Mesenchymal stem cell (in vitro differentiated cells and primary cell): Measurements from ENCODE around the gene OVCA2.

Source experiments
- DNase-seq: peaks from one replicate; pipeline ENCODE4 v3.0.0-alpha.2; 2013
- H2AFZ ChIP-seq: one replicate; pipeline ENCODE4 v1.6.1; 2013; ENCODE audit warnings: low read depth, mild to moderate bottlenecking, control low read depth, inconsistent platforms, low read length, moderate library complexity
- H2AK5ac ChIP-seq: 2 replicates; pipeline ENCODE4 v1.6.1; 2013; ENCODE audit warnings: low read length, moderate library complexity, mild to moderate bottlenecking, inconsistent platforms; ENCODE audit not compliant: severe bottlenecking
- H2BK120ac ChIP-seq: one replicate; pipeline ENCODE4 v1.6.1; 2013; ENCODE audit warnings: low read depth, mild to moderate bottlenecking, inconsistent platforms, low read length, moderate library complexity
- H2BK12ac ChIP-seq, 2 experiments: one replicate each; pipeline ENCODE4 v1.6.1; 2013; ENCODE audit warnings: inconsistent platforms in 2 of 2, low read length in 2 of 2, mild to moderate bottlenecking in 2 of 2, moderate library complexity in 2 of 2, control low read depth in 1 of 2
- H2BK15ac ChIP-seq: one replicate; pipeline ENCODE4 v1.6.1; 2013; ENCODE audit warnings: mild to moderate bottlenecking, low read depth, inconsistent platforms; ENCODE audit not compliant: poor library complexity, severe bottlenecking
- H2BK5ac ChIP-seq: 2 replicates; pipeline ENCODE4 v1.6.1; 2013; ENCODE audit warnings: low read depth, mild to moderate bottlenecking, low read length, control low read depth, inconsistent platforms; ENCODE audit not compliant: poor library complexity, severe bottlenecking
- H3K14ac ChIP-seq, 2 experiments: one replicate each; pipeline ENCODE4 v1.6.1; 2013; ENCODE audit warnings: inconsistent platforms in 2 of 2, low read length in 2 of 2, control low read depth in 1 of 2, mild to moderate bottlenecking in 1 of 2, moderate library complexity in 1 of 2
- H3K18ac ChIP-seq, 2 experiments: one replicate each; pipeline ENCODE4 v1.6.1; 2013; ENCODE audit warnings: inconsistent platforms in 2 of 2, low read length in 2 of 2, control low read depth in 1 of 2, low read depth in 1 of 2, mild to moderate bottlenecking in 1 of 2
- H3K23ac ChIP-seq, 2 experiments: one replicate each; pipeline ENCODE4 v1.6.1; 2013; ENCODE audit warnings: inconsistent platforms in 2 of 2, low read length in 2 of 2, mild to moderate bottlenecking in 2 of 2, moderate library complexity in 2 of 2, control low read depth in 1 of 2
- H3K27ac ChIP-seq: 2 replicates; pipeline ENCODE4 v1.5.1; 2013; ENCODE audit warnings: mild to moderate bottlenecking, moderate library complexity, low read length, control low read depth, inconsistent platforms; ENCODE audit not compliant: poor library complexity, severe bottlenecking
- H3K27me3 ChIP-seq, 2 experiments: 2 replicates each; pipeline versions ENCODE4 v1.6.1 to v1.7.0; 2013; ENCODE audit warnings: low read length in 2 of 2, mild to moderate bottlenecking in 2 of 2, moderate library complexity in 2 of 2, control low read depth in 1 of 2, inconsistent platforms in 1 of 2; ENCODE audit not compliant: control insufficient read depth in 1 of 2, insufficient read depth in 1 of 2
- H3K36me3 ChIP-seq, 2 experiments: 2 replicates each; pipeline versions ENCODE4 v1.6.1 to v1.7.0; 2013; ENCODE audit warnings: low read length in 2 of 2, control low read depth in 1 of 2, inconsistent platforms in 1 of 2, low read depth in 1 of 2, mild to moderate bottlenecking in 1 of 2; ENCODE audit not compliant: insufficient read depth in 2 of 2, control insufficient read depth in 1 of 2
- H3K4ac ChIP-seq, 2 experiments: one replicate each; pipeline ENCODE4 v1.6.1; 2013; ENCODE audit warnings: inconsistent platforms in 2 of 2, low read length in 2 of 2, mild to moderate bottlenecking in 2 of 2, moderate library complexity in 2 of 2, control low read depth in 1 of 2, low read depth in 1 of 2
- H3K4me1 ChIP-seq: 2 replicates; pipeline ENCODE4 v1.6.1; 2013; ENCODE audit warnings: low read depth, low read length, control low read depth; ENCODE audit not compliant: control insufficient read depth, insufficient read depth
- H3K4me2 ChIP-seq: 2 replicates; pipeline ENCODE4 v1.6.1; 2013; ENCODE audit warnings: low read length, mild to moderate bottlenecking, inconsistent platforms; ENCODE audit not compliant: poor library complexity, severe bottlenecking
- H3K4me3 ChIP-seq, 2 experiments: 2 replicates each; pipeline versions ENCODE4 v1.5.1 to v1.7.0; 2013; ENCODE audit warnings: low read length in 2 of 2, mild to moderate bottlenecking in 2 of 2, control low read depth in 1 of 2, low read depth in 1 of 2; ENCODE audit not compliant: insufficient read depth in 1 of 2
- H3K79me1 ChIP-seq: replicated peaks from 2 replicates; pipeline ENCODE4 v1.6.1; 2013; ENCODE audit warnings: mild to moderate bottlenecking, control low read depth, low read length, inconsistent platforms; ENCODE audit not compliant: poor library complexity, severe bottlenecking
- H3K9ac ChIP-seq: 2 replicates; pipeline ENCODE4 v1.7.0; 2013; ENCODE audit warnings: mild to moderate bottlenecking, low read length, moderate library complexity
- H3K9me3 ChIP-seq: 2 replicates; pipeline ENCODE4 v1.7.0; 2013; ENCODE audit warnings: mild to moderate bottlenecking, low read length; ENCODE audit not compliant: control insufficient read depth
- H4K8ac ChIP-seq: one replicate; pipeline ENCODE4 v1.6.1; 2013; ENCODE audit warnings: inconsistent platforms, mild to moderate bottlenecking, low read length, moderate library complexity
- H4K91ac ChIP-seq: one replicate; pipeline ENCODE4 v1.6.1; 2013; ENCODE audit warnings: mild to moderate bottlenecking, low read length, inconsistent platforms
- WGBS: methylation state at CpG from one replicate; pipeline ENCODE4 v1.1.7; 2013; ENCODE audit warnings: mixed read lengths; 5-methylcytosine and 5-hydroxymethylcytosine counted together

Gene OVCA2

GRCh38 chr17:2024572-2025219 lies 17.1 kb upstream of the OVCA2 start:
- DNase-seq: no peak
- Histone ChIP-seq H4K91ac (no peak overlapping the region), H3K4ac (no peak overlapping the region), H2BK15ac (no peak overlapping the region), H4K8ac (no peak overlapping the region), H2AK5ac (no peak overlapping the region), H2BK5ac (no peak overlapping the region), H3K9me3 (no peaks in the 10 kb centered on the region), H3K27ac (no peak overlapping the region), H2BK12ac (no peak overlapping the region), H3K23ac (no peak overlapping the region), H3K18ac (no peak overlapping the region), H3K4me3 (peak overlapping the region; percentile 44 to 62), H3K36me3 (no peaks in the 10 kb centered on the region), H2BK120ac (no peak overlapping the region), H3K27me3 (peaks cover 56 to 71% of the 10 kb centered on the region in 2 experiments), H2AFZ (no peak overlapping the region), H3K4me1 (peaks cover 34% of the 10 kb centered on the region), H3K9ac (no peak overlapping the region), H3K4me2 (peak overlapping the region; percentile 89), H3K79me1 (no peaks in the 10 kb centered on the region), H3K14ac (no peak overlapping the region)
- 4% methylated on average over 58 of the region's 73 CpGs for WGBS

- Histone ChIP-seq H2AK5ac (no peak within 1 kb of the TSS), H3K9me3 (no peaks in the 10 kb centered on the region), H3K27me3 (peaks cover 51 to 65% of the 10 kb centered on the region in 2 experiments), H3K4me3 (peak within 1 kb of the TSS; percentile 44 to 62), H3K18ac (no peak within 1 kb of the TSS), H3K27ac (no peak within 1 kb of the TSS), H3K79me1 (no peaks in the 10 kb centered on the region), H2BK120ac (no peak within 1 kb of the TSS), H3K4me1 (peaks cover 35% of the 10 kb centered on the region), H3K4me2 (peak within 1 kb of the TSS; percentile 89), H2BK15ac (no peak within 1 kb of the TSS), H3K4ac (no peak within 1 kb of the TSS), H2BK5ac (no peak within 1 kb of the TSS), H4K8ac (peak within 1 kb of the TSS; percentile 9), H3K14ac (no peak within 1 kb of the TSS), H4K91ac (no peak within 1 kb of the TSS), H3K23ac (no peak within 1 kb of the TSS), H2BK12ac (no peak within 1 kb of the TSS), H3K36me3 (no peaks in the 10 kb centered on the region), H3K9ac (no peak within 1 kb of the TSS), H2AFZ (peak within 1 kb of the TSS; percentile 36)
- under 1% methylated on average over 46 of the region's 47 CpGs for WGBS
- DNase-seq: peak; percentile 47
Observed at GRCh38 chr17:2025220-2025621, 16.6 kb upstream of the OVCA2 start, which contains the start of gene RTN4RL1. Gene RTN4RL1, minus strand, starts transcription at chr17:2025334. Its CDS starts 469 bp downstream, at chr17:2024865.

DNA sequence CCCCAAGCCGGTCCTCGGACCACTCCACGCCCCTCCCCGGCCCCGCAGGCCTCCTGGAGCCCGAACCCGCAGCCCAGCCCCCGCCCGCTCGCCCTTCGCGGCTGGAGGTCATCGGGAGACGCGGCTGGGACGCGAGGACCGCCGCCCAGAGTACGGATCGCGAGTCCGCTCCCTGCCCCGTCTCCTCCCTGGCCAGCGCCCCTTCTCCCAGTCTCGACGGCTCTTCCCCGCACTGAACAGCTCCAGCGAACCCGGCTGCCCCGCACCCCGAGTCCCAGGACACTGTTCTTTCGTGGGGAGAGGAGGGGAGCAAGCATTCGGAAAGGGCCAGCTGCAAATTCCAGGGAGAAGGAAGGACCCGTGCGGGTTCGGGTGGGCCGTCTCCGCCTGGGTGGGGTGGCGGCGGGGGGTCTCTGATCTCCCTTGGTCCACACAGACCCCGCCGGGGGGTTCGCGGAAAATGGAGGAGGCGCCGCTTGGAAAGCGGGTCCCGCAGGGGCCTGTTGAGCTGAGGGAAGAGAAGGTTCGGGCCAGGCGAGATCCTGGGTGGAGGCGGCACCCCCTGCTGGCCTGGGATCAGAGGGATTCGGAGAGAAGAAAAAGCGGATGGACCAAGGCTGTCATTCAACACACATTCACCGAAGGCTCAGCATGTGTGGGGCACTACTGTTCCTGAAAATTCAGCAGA lies 16.1 kb upstream of the OVCA2 start:
- H3K36me3 ChIP-seq: no peaks in the 10 kb centered on the region
- H3K9ac ChIP-seq: no peak overlapping the region
- no peaks in the 10 kb centered on the region for H3K79me1 ChIP-seq
- peak overlapping the region; percentile 89 for H3K4me2 ChIP-seq
- H3K4me1 ChIP-seq: peaks cover 36% of the 10 kb centered on the region
- no peak overlapping the region for H2BK120ac ChIP-seq
- H2AFZ ChIP-seq: peak overlapping the region; percentile 36
- no peaks in the 10 kb centered on the region for H3K9me3 ChIP-seq
- no peak overlapping the region for H3K23ac ChIP-seq
- no peak overlapping the region for H3K18ac ChIP-seq
- WGBS: 2% methylated on average over 37 of the region's 55 CpGs
- no peak overlapping the region for H2AK5ac ChIP-seq
- H2BK5ac ChIP-seq: no peak overlapping the region
- peak; percentile 73 for DNase-seq
- no peak overlapping the region for H3K4ac ChIP-seq
- H4K91ac ChIP-seq: no peak overlapping the region
- H3K14ac ChIP-seq: no peak overlapping the region
- H3K27ac ChIP-seq: no peak overlapping the region
- peak overlapping the region; percentile 44 to 62 for H3K4me3 ChIP-seq
- H4K8ac ChIP-seq: peak overlapping the region; percentile 9
- H3K27me3 ChIP-seq: peaks cover 48 to 60% of the 10 kb centered on the region in 2 experiments
- no peak overlapping the region for H2BK15ac ChIP-seq
- no peak overlapping the region for H2BK12ac ChIP-seq

DNA sequence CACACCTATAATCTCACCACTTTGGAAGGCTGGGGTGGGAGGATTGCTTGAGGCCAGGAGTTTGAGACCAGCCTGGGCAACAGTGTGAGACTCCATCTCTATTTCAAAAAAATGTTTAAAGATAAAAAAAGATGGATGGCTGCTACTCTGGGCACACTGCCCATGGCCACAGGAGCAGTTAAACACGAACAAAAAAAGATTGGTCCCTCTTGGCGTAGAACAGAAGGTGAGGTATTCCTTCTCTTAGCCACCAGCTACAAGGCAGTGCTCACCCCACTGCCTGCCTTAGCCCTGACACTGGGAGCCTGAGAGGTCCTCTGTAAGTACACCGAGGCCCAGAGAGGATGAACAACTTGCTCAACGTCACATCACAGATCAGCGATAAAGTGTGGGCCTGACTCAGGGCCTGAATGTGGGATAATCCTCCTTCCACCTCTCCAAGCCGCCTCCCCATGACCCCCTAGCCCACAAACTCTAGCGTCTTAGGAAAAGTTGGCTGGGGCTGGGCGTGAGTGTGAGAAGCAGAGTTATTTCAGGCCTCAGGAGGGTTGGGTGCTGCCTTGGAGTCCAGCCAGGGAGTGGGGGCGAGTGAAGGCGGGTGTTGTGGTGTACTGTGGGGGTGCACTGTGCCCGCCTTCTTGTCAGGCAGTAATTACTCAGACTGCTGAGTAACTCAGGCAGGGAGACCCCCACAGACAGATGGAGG lies 14.1 kb upstream of the OVCA2 start:
- Histone ChIP-seq H2BK5ac (no peak overlapping the region), H3K4me2 (no peak overlapping the region), H3K14ac (no peak overlapping the region), H3K18ac (no peak overlapping the region), H3K4me1 (peaks cover 41% of the 10 kb centered on the region), H2AK5ac (no peak overlapping the region), H3K27me3 (peaks cover 38 to 47% of the 10 kb centered on the region in 2 experiments), H3K79me1 (peaks cover 13% of the 10 kb centered on the region), H2BK120ac (no peak overlapping the region), H4K8ac (no peak overlapping the region), H2BK15ac (no peak overlapping the region), H4K91ac (no peak overlapping the region), H3K9ac (no peak overlapping the region), H3K4me3 (no peak overlapping the region), H3K36me3 (peaks cover 0 to 4% of the 10 kb centered on the region in 2 experiments), H3K27ac (no peak overlapping the region), H2AFZ (no peak overlapping the region), H2BK12ac (no peak overlapping the region), H3K4ac (no peak overlapping the region), H3K23ac (no peak overlapping the region), H3K9me3 (no peaks in the 10 kb centered on the region)
- no peak for DNase-seq
- 84% methylated on average over 9 of the region's 11 CpGs for WGBS
